ENCODE measurements around the gene LMOD1.
"Not testable (repeated sequence)": the region's sequence is repeated elsewhere in the genome, so short reads cannot be mapped to it uniquely, and the experiment has no call there.

The LMOD1 gene

DNA sequence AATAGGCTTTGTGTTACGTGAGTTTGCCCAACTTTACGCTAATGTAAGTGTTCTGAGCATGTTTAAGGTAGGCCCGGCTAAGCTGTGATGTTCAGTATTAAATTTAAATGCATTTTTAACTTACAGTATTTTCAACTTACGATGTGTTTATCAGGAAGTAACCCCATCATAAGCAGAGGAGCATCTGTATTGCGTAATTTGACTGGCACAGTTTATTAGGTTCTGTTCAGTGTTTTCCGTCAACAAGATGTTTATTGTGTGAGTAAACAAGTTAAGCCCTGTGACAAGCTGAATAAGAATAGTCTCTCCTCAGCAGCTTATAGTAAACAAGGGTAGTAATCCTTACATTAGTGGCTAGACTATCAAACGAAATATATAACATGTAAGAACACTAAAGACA lies 84.9 kb downstream of the LMOD1 start:
- no peak for DNase-seq (ENCODE audit: low read depth)

GRCh38 chr1:201859424-201859823 lies 86.9 kb downstream of the LMOD1 start:
- no peak for DNase-seq (ENCODE audit: low read depth)

- DNase-seq (ENCODE audit: low read depth): not testable (repeated sequence)
Observed at GRCh38 chr1:201856722-201857121, 89.6 kb downstream of the LMOD1 start.

GRCh38 chr1:201851949-201852348 lies 94.4 kb downstream of the LMOD1 start:
- DNase-seq (ENCODE audit: low read depth): no peak

- DNase-seq (ENCODE audit: low read depth): no peak
Observed at GRCh38 chr1:201850053-201850397, 96.3 kb downstream of the LMOD1 start.

DNA sequence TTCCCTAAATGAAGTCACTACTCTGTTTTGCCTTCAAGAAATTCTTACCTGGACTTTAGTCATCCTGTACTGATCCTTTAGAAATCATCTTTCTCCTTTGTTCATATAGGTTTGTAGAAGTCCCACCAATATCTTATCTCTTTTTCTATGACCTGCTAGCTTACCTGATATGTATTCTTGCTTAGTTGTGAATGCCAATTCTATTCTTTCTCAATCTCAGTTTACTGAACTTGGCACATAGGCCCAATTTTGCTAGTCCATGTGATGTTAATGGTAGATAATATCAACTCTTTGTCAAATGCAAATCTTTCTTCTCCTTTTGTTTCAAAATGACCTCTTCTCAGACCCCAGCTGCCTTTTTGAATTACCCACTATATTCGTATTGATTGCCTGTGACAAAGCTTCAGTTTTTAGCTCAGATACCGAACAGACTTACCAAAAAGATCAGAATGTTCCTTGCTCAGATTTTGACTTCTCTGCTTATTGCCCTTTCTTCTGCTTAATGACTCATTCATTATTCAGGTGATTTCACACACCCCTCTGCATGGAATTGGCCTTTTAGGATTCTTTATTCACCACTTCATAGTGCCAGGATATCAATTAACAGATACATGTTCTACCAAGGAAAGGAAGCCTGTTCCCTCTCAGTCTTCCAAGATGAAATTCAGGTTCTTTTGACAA lies 96.8 kb downstream of the LMOD1 start:
- DNase-seq (ENCODE audit: low read depth): no peak

- no peak for DNase-seq (ENCODE audit: low read depth)
Observed at GRCh38 chr1:201848230-201848629, 98.1 kb downstream of the LMOD1 start.

DNA sequence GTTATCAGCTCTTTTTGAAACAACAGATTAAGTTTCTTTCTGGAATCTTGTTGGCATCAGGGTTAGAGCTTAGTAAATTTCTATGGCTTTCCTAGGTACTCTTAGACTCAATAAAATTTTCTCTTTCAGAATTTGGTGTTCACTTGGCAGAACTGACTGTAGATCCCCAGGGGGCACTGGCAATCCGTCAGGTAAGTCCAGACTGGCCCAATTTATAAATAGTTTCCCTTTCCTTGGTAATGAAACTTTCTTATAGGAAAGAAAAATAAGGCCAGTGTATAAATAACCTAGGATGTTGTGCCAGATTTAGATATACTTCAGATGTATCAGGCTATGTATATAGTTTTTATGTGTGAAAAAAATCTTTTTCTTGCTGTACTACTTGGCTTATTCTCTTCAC lies 99.2 kb downstream of the LMOD1 start:
- no peak for DNase-seq (ENCODE audit: low read depth)
